Muscle of back (tissue), 13 donors: ENCODE data around the gene PDHA2. TPM values are rescaled to one million over a fixed set of nuclear protein-coding genes. Genes with fewer than 3 reads are reported as not detected.
"Not testable (repeated sequence)": the region's sequence is repeated elsewhere in the genome, so short reads cannot be mapped to it uniquely, and the experiment has no call there.

Source experiments
- DNase-seq, 3 donors: peaks; one replicate each; pipeline versions ENCODE4 v3.0.0 to v3.0.0-alpha.2; 2013
- long read RNA-seq, 9 donors: transcript quantifications; one replicate each; lab custom pipeline, GENCODE V29; 2026
- polyA plus RNA-seq, 10 donors: library from polyadenylated mRNA; unstranded; fragments of 120-200 nt; gene quantifications; one replicate each; pipeline ENCODE4 v1.2.1, GENCODE V29; 2013; ENCODE audit not compliant: insufficient read length in 10 of 10

The PDHA2 gene
- not detected for polyA plus RNA-seq
- long read RNA-seq, donor 1, result 0 reads
- long read RNA-seq, donor 2, result 0 reads
- long read RNA-seq, donor 3, result 0 reads
- long read RNA-seq, donor 4, result 0 reads
- long read RNA-seq, donor 5, result 0 reads
- long read RNA-seq, donor 6, result 0 reads
- long read RNA-seq, donor 7, result 0 reads
- long read RNA-seq, donor 8, result 0 reads
- long read RNA-seq, donor 9, result 0 reads

GRCh38 chr4:95839891-95840290, at the start of gene PDHA2:
Gene PDHA2 (plus strand): TSS chr4:95840093. CDS start chr4:95840151, 58 bp downstream.
- DNase-seq, result no peak

- no peak for DNase-seq
Measured at GRCh38 chr4:95798003-95798402, 41.9 kb upstream of the PDHA2 start.

GRCh38 chr4:95798727-95799126, 41.2 kb upstream of the PDHA2 start:
- no peak for DNase-seq

- peak in 1 of 3 donors; percentile 4 for DNase-seq
Measured at GRCh38 chr4:95821867-95822266, 18.0 kb upstream of the PDHA2 start.

- DNase-seq, result no peak
Measured at GRCh38 chr4:95825546-95825945, 14.3 kb upstream of the PDHA2 start.

- DNase-seq, result no peak
Measured at GRCh38 chr4:95830651-95831050, 9.2 kb upstream of the PDHA2 start.

- no peak for DNase-seq
Measured at GRCh38 chr4:95831166-95831565, 8.7 kb upstream of the PDHA2 start.

GRCh38 chr4:95833711-95834194, 6.1 kb upstream of the PDHA2 start:
- DNase-seq, result no peak

GRCh38 chr4:95835672-95836071, 4.2 kb upstream of the PDHA2 start:
- no peak for DNase-seq

GRCh38 chr4:95838192-95838591, 1.7 kb upstream of the PDHA2 start:
- no peak for DNase-seq

- DNase-seq, result peak in 1 of 3 donors; percentile 15
Measured at GRCh38 chr4:95847908-95848460, 8.1 kb downstream of the PDHA2 start.

GRCh38 chr4:95850161-95850560, 10.3 kb downstream of the PDHA2 start:
- no peak for DNase-seq

- no peak for DNase-seq
Measured at GRCh38 chr4:95857761-95858160, 17.9 kb downstream of the PDHA2 start.

- no peak for DNase-seq
Measured at GRCh38 chr4:95867919-95868318, 28.0 kb downstream of the PDHA2 start.

GRCh38 chr4:95869414-95869813, 29.5 kb downstream of the PDHA2 start:
- not testable (repeated sequence) for DNase-seq

- DNase-seq, result no peak
Measured at GRCh38 chr4:95869961-95870500, 30.1 kb downstream of the PDHA2 start.

GRCh38 chr4:95877636-95878035, 37.7 kb downstream of the PDHA2 start:
- no peak for DNase-seq

- DNase-seq, result no peak
Measured at GRCh38 chr4:95887551-95887950, 47.7 kb downstream of the PDHA2 start.

GRCh38 chr4:95889662-95890061, 49.8 kb downstream of the PDHA2 start:
- DNase-seq, result no peak
